Adrenal gland (tissue), 5 donors: Measurements from ENCODE around the gene SNX9.

ENCODE experiments used
- CTCF ChIP-seq, 6 experiments: fragments of 450-650 bp in 4 of 6; fragments of 200-600 bp in 2 of 6; sonication (generic) in 1 of 6; IDR thresholded peaks; 1 replicate in 5 of 6; 2 replicates in 1 of 6; pipeline versions ENCODE4 v1.5.1 to v1.8.0; 2016 to 2021; ENCODE audit warnings: antibody characterized with exemption in 6 of 6, mild to moderate bottlenecking in 2 of 6, moderate library complexity in 1 of 6
- POLR2A ChIP-seq, 2 donors: fragments of 450-650 bp; IDR thresholded peaks; one replicate each; pipeline ENCODE4 v1.6.1; 2017; ENCODE audit warnings: antibody characterized with exemption in 2 of 2, mild to moderate bottlenecking in 2 of 2, moderate library complexity in 1 of 2
- donor health status: DM: no; HTN: no; CAD: no.

- TF ChIP-seq CTCF (IDR thresholded peaks at IDR 0.05) (no peak), POLR2A (IDR thresholded peaks at IDR 0.05) (no peak)
Measured at GRCh38 chr6:157842212-157842611, 19.2 kb downstream of the SNX9 start.
